ENCODE data around the gene TNRC6B. TPM values are rescaled to one million over a fixed set of nuclear protein-coding genes. Genes with fewer than 3 reads are reported as not detected.

The TNRC6B gene
- polyA plus RNA-seq, 1 donor from 2014 or later, result 7.6 TPM

DNA sequence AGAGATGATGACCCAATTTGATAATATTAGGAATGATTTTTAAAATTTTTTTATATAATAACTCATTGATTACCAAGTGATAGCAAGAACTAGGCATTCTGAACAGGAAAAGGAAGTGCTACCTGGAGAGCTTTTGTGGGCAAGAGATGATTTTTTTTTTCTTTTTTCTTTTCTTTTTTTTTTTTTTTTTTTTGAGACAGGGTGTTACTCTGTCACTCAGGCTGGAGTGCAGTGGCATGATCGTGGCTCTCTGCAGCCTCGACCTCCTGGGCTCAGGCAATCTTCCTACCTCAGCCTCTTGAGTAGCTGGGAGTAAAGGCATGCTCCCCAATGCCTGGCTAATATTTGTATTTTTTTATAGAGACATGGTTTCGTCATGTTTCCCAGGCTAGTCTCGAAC lies 40.4 kb downstream of the TNRC6B start:
- Histone ChIP-seq H3K9me2 (ENCODE audit: insufficient read depth, low read length) (no peaks in the 10 kb centered on the region), H3K27me3 (ENCODE audit: insufficient read depth, low read depth, low read length) (no peaks in the 10 kb centered on the region), H3K9ac (ENCODE audit: low read length) (no peak overlapping the region), H4K20me1 (ENCODE audit: insufficient read depth) (peaks cover 26% of the 10 kb centered on the region), H3K4me3 (ENCODE audit: low read length) (no peak overlapping the region), H2AFZ (ENCODE audit: low read depth, low read length) (no peak overlapping the region), H3K36me3 (ENCODE audit: insufficient read depth, low read length) (no peaks in the 10 kb centered on the region), H3F3A (ENCODE audit: insufficient read depth, low read length, poor library complexity, severe bottlenecking) (no peaks in the 10 kb centered on the region), H3K4me2 (ENCODE audit: low read length) (no peak overlapping the region), H3K9me3 (ENCODE audit: low read length) (no peaks in the 10 kb centered on the region), H3K79me2 (replicated peaks; ENCODE audit: insufficient read depth, low read length) (peaks cover 95% of the 10 kb centered on the region), H3K27ac (ENCODE audit: low read length) (no peak overlapping the region)
- TF ChIP-seq TAF1 (IDR thresholded peaks at IDR 0.05; ENCODE audit: low read depth), result no peak

DNA sequence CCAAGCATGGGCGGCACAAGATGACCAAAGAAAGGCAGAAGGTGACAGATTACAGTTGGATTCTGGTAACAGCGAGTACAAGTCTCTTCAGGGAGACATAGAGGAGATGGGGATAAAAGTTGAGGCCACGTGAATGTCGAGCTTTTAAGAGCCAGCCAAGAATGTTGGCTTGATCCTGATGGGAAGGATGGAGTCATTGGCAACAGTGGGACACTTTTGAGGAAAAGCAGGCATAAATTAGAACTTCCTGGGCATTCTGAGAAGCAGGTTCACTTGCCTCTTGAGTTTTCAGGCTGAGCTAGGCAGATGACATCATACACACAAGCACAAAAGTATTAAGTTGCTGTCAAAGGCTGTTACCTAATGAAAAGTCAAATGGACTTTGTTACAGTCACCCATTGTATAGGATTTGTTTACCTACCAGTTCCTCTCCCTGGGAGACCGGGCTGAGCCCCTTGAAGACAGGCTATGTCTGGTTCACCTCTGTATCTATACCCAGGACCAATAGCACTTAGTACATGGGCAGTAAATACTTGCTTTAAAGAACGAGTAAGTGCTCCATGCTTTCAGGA lies 41.1 kb downstream of the TNRC6B start:
- Histone ChIP-seq H3K4me2 (ENCODE audit: low read length) (no peak overlapping the region), H3K9me3 (ENCODE audit: low read length) (no peaks in the 10 kb centered on the region), H3K9ac (ENCODE audit: low read length) (no peak overlapping the region), H3F3A (ENCODE audit: insufficient read depth, low read length, poor library complexity, severe bottlenecking) (no peaks in the 10 kb centered on the region), H4K20me1 (ENCODE audit: insufficient read depth) (peaks cover 28% of the 10 kb centered on the region), H3K27me3 (ENCODE audit: insufficient read depth, low read depth, low read length) (no peaks in the 10 kb centered on the region), H3K36me3 (ENCODE audit: insufficient read depth, low read length) (no peaks in the 10 kb centered on the region), H2AFZ (ENCODE audit: low read depth, low read length) (no peak overlapping the region), H3K4me3 (ENCODE audit: low read length) (no peak overlapping the region), H3K9me2 (ENCODE audit: insufficient read depth, low read length) (no peaks in the 10 kb centered on the region), H3K27ac (ENCODE audit: low read length) (no peak overlapping the region), H3K79me2 (replicated peaks; ENCODE audit: insufficient read depth, low read length) (peaks cover 97% of the 10 kb centered on the region)
- TF ChIP-seq EZH2 (IDR thresholded peaks at IDR 0.05; ENCODE audit: borderline replicate concordance, insufficient read depth, low read length, poor library complexity, severe bottlenecking) (no peak), RAD21 (conservative IDR thresholded peaks at IDR 0.05) (no peak), SMC3 (conservative IDR thresholded peaks at IDR 0.05; ENCODE audit: poor library complexity) (no peak), TAF1 (IDR thresholded peaks at IDR 0.05; ENCODE audit: low read depth) (no peak), POLR2AphosphoS5 (IDR thresholded peaks at IDR 0.05) (no peak), MXI1 (conservative IDR thresholded peaks at IDR 0.05; ENCODE audit: poor library complexity, severe bottlenecking) (no peak), EP300 (conservative IDR thresholded peaks at IDR 0.05; ENCODE audit: poor library complexity, severe bottlenecking) (no peak)
- TF ChIP-seq, protein P1, sequence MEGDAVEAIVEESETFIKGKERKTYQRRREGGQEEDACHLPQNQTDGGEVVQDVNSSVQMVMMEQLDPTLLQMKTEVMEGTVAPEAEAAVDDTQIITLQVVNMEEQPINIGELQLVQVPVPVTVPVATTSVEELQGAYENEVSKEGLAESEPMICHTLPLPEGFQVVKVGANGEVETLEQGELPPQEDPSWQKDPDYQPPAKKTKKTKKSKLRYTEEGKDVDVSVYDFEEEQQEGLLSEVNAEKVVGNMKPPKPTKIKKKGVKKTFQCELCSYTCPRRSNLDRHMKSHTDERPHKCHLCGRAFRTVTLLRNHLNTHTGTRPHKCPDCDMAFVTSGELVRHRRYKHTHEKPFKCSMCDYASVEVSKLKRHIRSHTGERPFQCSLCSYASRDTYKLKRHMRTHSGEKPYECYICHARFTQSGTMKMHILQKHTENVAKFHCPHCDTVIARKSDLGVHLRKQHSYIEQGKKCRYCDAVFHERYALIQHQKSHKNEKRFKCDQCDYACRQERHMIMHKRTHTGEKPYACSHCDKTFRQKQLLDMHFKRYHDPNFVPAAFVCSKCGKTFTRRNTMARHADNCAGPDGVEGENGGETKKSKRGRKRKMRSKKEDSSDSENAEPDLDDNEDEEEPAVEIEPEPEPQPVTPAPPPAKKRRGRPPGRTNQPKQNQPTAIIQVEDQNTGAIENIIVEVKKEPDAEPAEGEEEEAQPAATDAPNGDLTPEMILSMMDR (IDR thresholded peaks at IDR 0.05; ENCODE audit: poor library complexity, severe bottlenecking), result no peak
- TF ChIP-seq, protein P2, sequence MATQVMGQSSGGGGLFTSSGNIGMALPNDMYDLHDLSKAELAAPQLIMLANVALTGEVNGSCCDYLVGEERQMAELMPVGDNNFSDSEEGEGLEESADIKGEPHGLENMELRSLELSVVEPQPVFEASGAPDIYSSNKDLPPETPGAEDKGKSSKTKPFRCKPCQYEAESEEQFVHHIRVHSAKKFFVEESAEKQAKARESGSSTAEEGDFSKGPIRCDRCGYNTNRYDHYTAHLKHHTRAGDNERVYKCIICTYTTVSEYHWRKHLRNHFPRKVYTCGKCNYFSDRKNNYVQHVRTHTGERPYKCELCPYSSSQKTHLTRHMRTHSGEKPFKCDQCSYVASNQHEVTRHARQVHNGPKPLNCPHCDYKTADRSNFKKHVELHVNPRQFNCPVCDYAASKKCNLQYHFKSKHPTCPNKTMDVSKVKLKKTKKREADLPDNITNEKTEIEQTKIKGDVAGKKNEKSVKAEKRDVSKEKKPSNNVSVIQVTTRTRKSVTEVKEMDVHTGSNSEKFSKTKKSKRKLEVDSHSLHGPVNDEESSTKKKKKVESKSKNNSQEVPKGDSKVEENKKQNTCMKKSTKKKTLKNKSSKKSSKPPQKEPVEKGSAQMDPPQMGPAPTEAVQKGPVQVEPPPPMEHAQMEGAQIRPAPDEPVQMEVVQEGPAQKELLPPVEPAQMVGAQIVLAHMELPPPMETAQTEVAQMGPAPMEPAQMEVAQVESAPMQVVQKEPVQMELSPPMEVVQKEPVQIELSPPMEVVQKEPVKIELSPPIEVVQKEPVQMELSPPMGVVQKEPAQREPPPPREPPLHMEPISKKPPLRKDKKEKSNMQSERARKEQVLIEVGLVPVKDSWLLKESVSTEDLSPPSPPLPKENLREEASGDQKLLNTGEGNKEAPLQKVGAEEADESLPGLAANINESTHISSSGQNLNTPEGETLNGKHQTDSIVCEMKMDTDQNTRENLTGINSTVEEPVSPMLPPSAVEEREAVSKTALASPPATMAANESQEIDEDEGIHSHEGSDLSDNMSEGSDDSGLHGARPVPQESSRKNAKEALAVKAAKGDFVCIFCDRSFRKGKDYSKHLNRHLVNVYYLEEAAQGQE (IDR thresholded peaks at IDR 0.05; ENCODE audit: borderline replicate concordance), result no peak

Data from neural cell (in vitro differentiated cells).